ENCODE data around the gene ATP8B4. TPM values are rescaled to one million over a fixed set of nuclear protein-coding genes. Genes with fewer than 3 reads are reported as not detected.
A peak's percentile ranks its signal among the peaks of the same experiment; 100 is the strongest.

Gene ATP8B4
- total and polyA plus RNA-seq, 8 donors: 2.1 to 8.1 (median 2.9) TPM

DNA sequence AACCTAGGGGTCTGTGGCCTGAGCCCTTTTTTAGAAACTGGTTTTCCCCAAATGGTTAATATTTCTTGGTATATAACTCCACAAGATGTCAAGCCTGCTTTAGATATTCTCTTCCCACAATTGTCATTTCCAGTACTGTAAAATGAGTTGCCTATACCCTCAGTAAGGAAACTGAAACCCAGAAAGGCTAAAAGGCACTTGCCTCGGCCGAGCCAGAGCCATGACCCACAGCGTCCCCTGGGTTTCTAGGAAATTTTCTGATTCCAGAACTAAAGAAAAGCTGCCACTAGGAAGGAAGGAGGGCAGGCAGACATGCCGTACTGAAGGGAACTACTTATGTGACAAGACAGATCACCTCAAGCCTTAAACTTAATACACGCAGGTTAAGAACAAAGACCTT, 59.1 kb downstream of the ATP8B4 start:
- intact Hi-C loops (cut with DNase I): no loop called here
- Histone ChIP-seq H3K27me3 (no peaks in the 10 kb centered on the region), H3K36me3 (no peaks in the 10 kb centered on the region), H3K4me1 (peaks cover 0 to 40% of the 10 kb centered on the region in 2 donors), H3K9me3 (no peaks in the 10 kb centered on the region), H3K27ac (peak overlapping the region in 1 of 2 donors; percentile 45), H3K4me3 (no peak overlapping the region)
- DNase-seq: no peak
- ATAC-seq: no peak
- TF ChIP-seq, protein P1, sequence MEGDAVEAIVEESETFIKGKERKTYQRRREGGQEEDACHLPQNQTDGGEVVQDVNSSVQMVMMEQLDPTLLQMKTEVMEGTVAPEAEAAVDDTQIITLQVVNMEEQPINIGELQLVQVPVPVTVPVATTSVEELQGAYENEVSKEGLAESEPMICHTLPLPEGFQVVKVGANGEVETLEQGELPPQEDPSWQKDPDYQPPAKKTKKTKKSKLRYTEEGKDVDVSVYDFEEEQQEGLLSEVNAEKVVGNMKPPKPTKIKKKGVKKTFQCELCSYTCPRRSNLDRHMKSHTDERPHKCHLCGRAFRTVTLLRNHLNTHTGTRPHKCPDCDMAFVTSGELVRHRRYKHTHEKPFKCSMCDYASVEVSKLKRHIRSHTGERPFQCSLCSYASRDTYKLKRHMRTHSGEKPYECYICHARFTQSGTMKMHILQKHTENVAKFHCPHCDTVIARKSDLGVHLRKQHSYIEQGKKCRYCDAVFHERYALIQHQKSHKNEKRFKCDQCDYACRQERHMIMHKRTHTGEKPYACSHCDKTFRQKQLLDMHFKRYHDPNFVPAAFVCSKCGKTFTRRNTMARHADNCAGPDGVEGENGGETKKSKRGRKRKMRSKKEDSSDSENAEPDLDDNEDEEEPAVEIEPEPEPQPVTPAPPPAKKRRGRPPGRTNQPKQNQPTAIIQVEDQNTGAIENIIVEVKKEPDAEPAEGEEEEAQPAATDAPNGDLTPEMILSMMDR (IDR thresholded peaks at IDR 0.05): no peak

DNA sequence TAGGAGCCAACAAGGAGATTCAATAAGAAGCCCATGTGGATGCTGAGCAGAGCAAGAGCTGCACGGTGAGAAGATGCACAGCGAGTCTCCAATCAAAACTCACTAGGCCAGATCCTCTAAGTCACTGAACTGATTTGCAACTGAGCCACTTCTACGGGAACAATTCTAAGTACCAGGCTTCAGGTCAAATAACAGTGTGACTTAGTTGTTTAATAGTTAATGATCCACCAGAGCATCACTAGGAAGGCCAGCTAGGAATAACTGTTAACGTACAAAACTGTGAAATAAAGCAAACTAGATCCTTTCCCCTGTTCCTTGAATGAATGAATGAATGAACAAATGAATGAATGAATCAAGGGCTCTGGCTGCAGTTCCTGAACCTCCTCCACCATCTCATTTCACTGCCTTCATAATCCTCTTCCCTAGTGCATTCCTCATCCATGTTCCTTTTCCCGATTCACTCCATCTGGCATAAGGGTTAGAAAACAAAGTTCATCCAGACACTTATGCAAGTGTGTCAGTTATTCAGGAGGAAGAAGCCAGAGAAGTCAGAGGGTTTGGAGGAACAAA, 59.7 kb downstream of the ATP8B4 start:
- H3K4me3 ChIP-seq: no peak overlapping the region
- H3K27ac ChIP-seq: peak overlapping the region in 1 of 2 donors; percentile 45
- ATAC-seq (no peak), DNase-seq (no peak)
- H3K27me3 ChIP-seq: no peaks in the 10 kb centered on the region
- H3K9me3 ChIP-seq: no peaks in the 10 kb centered on the region
- TF ChIP-seq, protein P1 (IDR thresholded peaks at IDR 0.05): no peak
- H3K36me3 ChIP-seq: no peaks in the 10 kb centered on the region
- intact Hi-C loops (cut with DNase I): no loop called here
- peaks cover 0 to 43% of the 10 kb centered on the region in 2 donors for H3K4me1 ChIP-seq

DNA sequence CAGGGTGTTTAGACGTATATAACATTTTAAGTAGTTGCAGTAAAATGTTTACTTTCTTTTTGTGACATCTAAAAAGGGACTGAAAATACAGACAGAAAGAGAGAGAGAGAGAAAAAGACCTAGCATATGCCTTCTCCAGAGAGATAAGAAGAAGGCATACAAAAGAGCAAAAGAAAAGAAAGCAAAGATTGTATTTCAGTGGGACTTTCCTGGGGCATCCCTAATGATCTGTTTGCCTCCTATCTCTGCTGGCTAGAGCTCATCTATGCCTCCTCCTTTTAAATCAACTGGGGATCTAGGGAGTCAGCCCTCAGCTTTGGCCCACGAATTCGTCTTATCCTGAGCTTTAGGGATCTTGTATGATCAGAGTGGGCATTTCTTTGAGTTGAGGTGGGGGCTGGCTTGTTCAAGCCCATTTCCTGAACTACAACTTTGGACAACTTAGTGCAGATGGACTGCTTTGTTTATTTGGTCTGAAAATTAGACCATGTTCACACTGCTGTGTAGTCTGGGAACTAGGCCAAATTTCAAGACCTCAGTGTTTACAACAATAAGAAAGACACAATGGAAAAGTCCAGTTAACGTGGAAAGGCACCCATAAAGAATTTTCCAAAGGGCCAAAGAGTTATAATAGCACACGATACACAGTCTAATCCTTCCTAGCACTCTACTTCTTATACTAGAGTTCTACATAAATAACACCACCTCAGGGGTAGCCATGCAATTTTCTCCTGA, 61.0 kb downstream of the ATP8B4 start:
- DNase-seq: peak in 2 of 4 donors; percentile 32 to 51
- ATAC-seq: no peak
- H3K27ac ChIP-seq: peak overlapping the region in 1 of 2 donors; percentile 57
- no peaks in the 10 kb centered on the region for H3K27me3 ChIP-seq
- TF ChIP-seq, protein P1 (IDR thresholded peaks at IDR 0.05): no peak
- no peak overlapping the region for H3K4me3 ChIP-seq
- peaks cover 0 to 55% of the 10 kb centered on the region in 2 donors for H3K4me1 ChIP-seq
- H3K36me3 ChIP-seq: no peaks in the 10 kb centered on the region
- intact Hi-C loops (cut with DNase I): no loop called here
- H3K9me3 ChIP-seq: no peaks in the 10 kb centered on the region

DNA sequence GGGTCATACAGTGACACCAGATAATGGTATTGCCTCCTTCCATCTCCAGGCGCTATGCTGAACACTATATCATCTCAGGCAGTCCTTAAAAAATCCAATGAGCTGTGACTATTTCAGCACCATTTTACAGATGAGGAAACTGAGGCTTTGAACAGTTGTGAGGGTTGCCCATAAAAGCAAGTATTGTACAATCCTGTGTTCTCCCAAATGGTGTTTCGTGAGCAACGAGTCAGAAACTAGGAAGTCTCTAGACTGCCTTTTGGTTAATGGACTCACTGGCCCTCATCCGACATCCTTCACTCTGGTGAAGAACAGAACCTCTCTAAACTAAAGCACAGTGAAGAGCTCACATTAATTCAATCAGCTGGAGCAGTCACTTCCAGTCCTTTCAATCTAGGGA, 61.8 kb downstream of the ATP8B4 start:
- no peaks in the 10 kb centered on the region for H3K27me3 ChIP-seq
- intact Hi-C loops (cut with DNase I): no loop called here
- no peak for DNase-seq
- no peak for ATAC-seq
- no peak overlapping the region for H3K4me3 ChIP-seq
- peak overlapping the region in 1 of 2 donors; percentile 57 for H3K27ac ChIP-seq
- peaks cover 0 to 61% of the 10 kb centered on the region in 2 donors for H3K4me1 ChIP-seq
- TF ChIP-seq, protein P1 (IDR thresholded peaks at IDR 0.05): no peak
- H3K36me3 ChIP-seq: no peaks in the 10 kb centered on the region
- H3K9me3 ChIP-seq: no peaks in the 10 kb centered on the region

DNA sequence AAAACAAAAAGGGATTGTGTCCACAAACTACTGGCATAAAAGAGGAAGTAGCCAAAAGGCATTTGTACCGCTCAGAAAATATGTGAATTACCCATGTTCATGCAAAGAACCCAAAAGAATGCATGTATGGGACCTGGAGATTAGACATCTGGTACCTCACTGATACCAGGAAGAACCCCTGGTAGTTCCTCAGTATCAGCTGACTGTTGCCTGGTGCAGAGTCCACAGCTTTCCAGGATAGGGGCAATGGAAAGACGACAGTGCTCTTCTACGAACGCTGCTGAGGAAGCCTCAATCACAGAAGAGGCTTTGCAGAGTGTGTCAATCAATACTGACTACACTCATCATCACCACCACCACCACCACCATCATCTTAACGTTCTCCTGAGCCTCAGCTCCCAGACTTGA, 63.3 kb downstream of the ATP8B4 start:
- Histone ChIP-seq H3K27me3 (no peaks in the 10 kb centered on the region), H3K4me3 (no peak overlapping the region), H3K27ac (peak overlapping the region; percentile 66 to 74), H3K4me1 (peaks cover 0 to 73% of the 10 kb centered on the region in 2 donors), H3K36me3 (no peaks in the 10 kb centered on the region), H3K9me3 (no peaks in the 10 kb centered on the region)
- intact Hi-C loops (cut with DNase I): no loop called here
- TF ChIP-seq, protein P1 (IDR thresholded peaks at IDR 0.05): no peak
- no peak for DNase-seq
- no peak for ATAC-seq

All from left lung (tissue), 10 donors.